ENCODE data around the gene CRACDL. TPM values are rescaled to one million over a fixed set of nuclear protein-coding genes. Genes with fewer than 3 reads are reported as not detected.

CRACDL gene
- total and polyA plus RNA-seq, 2 of the 13 experiments (the other 11 are each of a cell fraction or from before 2014, with no cell fraction given), result 0.15 to 0.26 TPM

DNA sequence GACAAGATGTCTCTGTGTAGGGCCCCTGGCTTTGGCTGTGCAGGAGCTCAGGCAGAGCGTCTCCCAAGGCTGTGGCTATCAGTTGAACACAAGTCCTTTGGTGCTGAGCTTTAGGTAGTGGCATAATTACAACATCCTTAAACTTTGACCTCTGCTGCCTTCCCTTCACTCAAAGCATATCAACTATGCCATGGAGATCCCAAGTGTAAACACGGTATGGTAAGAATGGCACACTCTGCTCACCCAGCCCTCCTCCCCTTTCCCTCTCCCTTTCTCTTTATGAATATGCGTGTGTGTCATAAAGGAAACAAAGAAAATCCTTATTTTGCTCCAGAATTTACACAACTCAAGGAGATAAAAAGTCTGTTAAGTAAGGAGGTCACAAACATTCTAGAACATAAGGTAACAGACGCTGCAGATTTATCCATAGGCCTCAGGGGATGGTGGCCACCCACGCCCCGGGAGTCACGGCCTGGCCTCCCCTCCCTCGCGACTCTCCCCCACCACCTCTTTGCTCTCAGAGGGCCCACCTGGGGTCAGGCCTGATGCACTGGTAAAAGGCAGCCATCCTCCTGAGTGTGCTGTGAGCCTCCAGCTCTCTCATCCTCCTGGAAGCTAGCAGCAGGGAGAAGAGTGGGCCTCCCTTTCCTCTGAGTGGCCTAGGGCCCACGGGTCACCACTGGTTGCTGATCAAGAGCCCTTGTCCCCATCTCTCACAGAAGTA is 67.3 kb downstream of the CRACDL start (continued):
- TF ChIP-seq IRX3 (CRISPR knock-in tag; IDR thresholded peaks at IDR 0.05; ENCODE audit: borderline replicate concordance, low read depth) (no peak), TEAD3 (CRISPR knock-in tag; optimal IDR thresholded peaks at IDR 0.05; ENCODE audit: borderline replicate concordance) (peak; percentile 31), ZBTB38 (CRISPR knock-in tag; IDR thresholded peaks at IDR 0.05) (no peak), BCL3 (CRISPR knock-in tag; IDR thresholded peaks at IDR 0.05) (no peak), HOXD1 (CRISPR knock-in tag; IDR thresholded peaks at IDR 0.05) (no peak), GZF1 (CRISPR knock-in tag; IDR thresholded peaks at IDR 0.05) (no peak), ZNF451 (CRISPR knock-in tag; IDR thresholded peaks at IDR 0.05) (no peak), FOXM1 (CRISPR knock-in tag; IDR thresholded peaks at IDR 0.05) (no peak), ZMAT3 (CRISPR knock-in tag; conservative IDR thresholded peaks at IDR 0.05) (no peak), ZBTB33 (CRISPR knock-in tag; IDR thresholded peaks at IDR 0.05) (no peak), NR2F6 (IDR thresholded peaks at IDR 0.05) (peak; percentile 85), NR2F6 (CRISPR knock-in tag; IDR thresholded peaks at IDR 0.05) (peak; percentile 88), ZNF234 (CRISPR knock-in tag; conservative IDR thresholded peaks at IDR 0.05) (no peak), TRIM22 (IDR thresholded peaks at IDR 0.05) (no peak), ARID4A (CRISPR knock-in tag; IDR thresholded peaks at IDR 0.05; ENCODE audit: borderline replicate concordance) (0 out of 2 replicates have a peak, but pooled peaks have one; percentile 2)
- TF ChIP-seq, protein P1, sequence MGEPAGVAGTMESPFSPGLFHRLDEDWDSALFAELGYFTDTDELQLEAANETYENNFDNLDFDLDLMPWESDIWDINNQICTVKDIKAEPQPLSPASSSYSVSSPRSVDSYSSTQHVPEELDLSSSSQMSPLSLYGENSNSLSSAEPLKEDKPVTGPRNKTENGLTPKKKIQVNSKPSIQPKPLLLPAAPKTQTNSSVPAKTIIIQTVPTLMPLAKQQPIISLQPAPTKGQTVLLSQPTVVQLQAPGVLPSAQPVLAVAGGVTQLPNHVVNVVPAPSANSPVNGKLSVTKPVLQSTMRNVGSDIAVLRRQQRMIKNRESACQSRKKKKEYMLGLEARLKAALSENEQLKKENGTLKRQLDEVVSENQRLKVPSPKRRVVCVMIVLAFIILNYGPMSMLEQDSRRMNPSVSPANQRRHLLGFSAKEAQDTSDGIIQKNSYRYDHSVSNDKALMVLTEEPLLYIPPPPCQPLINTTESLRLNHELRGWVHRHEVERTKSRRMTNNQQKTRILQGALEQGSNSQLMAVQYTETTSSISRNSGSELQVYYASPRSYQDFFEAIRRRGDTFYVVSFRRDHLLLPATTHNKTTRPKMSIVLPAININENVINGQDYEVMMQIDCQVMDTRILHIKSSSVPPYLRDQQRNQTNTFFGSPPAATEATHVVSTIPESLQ (CRISPR knock-in tag; conservative IDR thresholded peaks at IDR 0.05), result no peak
- TF ChIP-seq, protein P2, sequence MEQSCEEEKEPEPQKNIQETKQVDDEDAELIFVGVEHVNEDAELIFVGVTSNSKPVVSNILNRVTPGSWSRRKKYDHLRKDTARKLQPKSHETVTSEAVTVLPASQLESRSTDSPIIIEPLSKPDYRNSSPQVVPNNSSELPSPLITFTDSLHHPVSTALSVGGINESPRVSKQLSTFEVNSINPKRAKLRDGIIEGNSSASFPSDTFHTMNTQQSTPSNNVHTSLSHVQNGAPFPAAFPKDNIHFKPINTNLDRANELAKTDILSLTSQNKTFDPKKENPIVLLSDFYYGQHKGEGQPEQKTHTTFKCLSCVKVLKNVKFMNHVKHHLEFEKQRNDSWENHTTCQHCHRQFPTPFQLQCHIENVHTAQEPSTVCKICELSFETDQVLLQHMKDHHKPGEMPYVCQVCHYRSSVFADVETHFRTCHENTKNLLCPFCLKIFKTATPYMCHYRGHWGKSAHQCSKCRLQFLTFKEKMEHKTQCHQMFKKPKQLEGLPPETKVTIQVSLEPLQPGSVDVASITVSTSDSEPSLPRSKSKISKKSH (CRISPR knock-in tag; IDR thresholded peaks at IDR 0.05; ENCODE audit: borderline replicate concordance), result no peak
